GM12874 (cell line): Measurements from ENCODE around the gene FBLN2.

Source experiments
- CTCF ChIP-seq: IDR thresholded peaks from 2 replicates; pipeline ENCODE4 v1.5.1; 2011; ENCODE audit warnings: low read depth, mild to moderate bottlenecking, control low read depth, low read length, moderate library complexity; ENCODE audit not compliant: insufficient read depth

Gene FBLN2

GRCh38 chr3:13636874-13637273 lies 87.9 kb downstream of the FBLN2 start:
- TF ChIP-seq CTCF = no peak

- TF ChIP-seq CTCF = no peak
Observed at GRCh38 chr3:13637311-13637891, 88.5 kb downstream of the FBLN2 start.

- TF ChIP-seq CTCF = no peak
Observed at GRCh38 chr3:13637953-13638352, 89.0 kb downstream of the FBLN2 start.

- TF ChIP-seq CTCF = no peak
Observed at GRCh38 chr3:13638927-13639326, 90.0 kb downstream of the FBLN2 start.

- no peak for TF ChIP-seq CTCF
Observed at GRCh38 chr3:13642597-13642996, 93.7 kb downstream of the FBLN2 start.

- TF ChIP-seq CTCF = no peak
Observed at GRCh38 chr3:13644341-13645117, 95.6 kb downstream of the FBLN2 start.

GRCh38 chr3:13645801-13646637 lies 97.1 kb downstream of the FBLN2 start:
- TF ChIP-seq CTCF = no peak
